ENCODE data around the gene DYRK2. TPM values are rescaled to one million over a fixed set of nuclear protein-coding genes. Genes with fewer than 3 reads are reported as not detected.

DYRK2 gene
- total RNA-seq, result 24.3 and 42.7 TPM in 2 replicates

DNA sequence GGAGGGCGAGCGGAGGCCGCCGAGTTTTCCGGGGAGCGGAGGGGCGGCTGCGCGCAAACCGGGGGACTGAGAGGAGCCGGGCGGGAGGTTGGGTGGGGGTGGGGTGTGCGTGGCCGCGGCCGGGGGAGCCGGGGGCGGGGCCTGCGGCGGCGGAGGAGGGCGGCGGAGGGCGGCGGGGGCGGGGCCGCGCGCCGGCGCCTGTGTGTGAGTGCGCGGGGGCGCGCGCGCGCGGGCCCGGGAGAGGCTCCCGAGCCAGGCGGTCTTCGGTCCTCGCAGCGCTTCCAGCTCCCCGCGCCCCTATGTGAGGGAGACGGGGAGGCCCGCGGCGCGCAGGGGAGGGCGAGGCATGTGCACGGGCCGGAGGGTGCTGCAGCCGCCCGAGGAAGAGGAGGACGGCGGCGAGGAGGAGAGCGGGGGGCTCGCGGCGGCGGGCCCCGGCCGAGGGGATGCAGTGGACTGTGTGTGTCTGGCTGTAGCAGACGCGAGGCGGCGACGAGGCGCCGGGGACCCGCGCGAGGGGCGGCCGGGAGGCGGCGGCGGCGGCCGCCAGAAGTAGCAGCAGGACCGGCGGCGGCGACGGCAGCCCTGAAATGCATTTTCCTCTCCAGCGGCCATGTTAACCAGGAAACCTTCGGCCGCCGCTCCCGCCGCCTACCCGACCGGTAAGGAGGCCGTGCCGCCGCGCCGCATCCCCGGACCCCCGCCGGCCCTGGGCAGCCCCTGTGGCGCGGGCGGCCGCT lies at the start of gene DYRK2:
TSS of gene DYRK2 (plus strand) at position 225 of the 740 bp plus-strand sequence. CDS start at position 614, 389 bp downstream.

Measured in nasal cavity respiratory epithelium epithelial cell of viscerocranial mucosa (primary cell).